GOT3 (cell line): ENCODE results near the gene ZNF629.

Experiments
- DNase-seq: peaks from one replicate; lab custom pipeline; 2025; ENCODE audit warnings: mixed read lengths; lab: John Stamatoyannopoulos, UW

The ZNF629 gene

GRCh38 chr16:30786115-30786935, 680 bp downstream of the ZNF629 start:
- no peak for DNase-seq

DNA sequence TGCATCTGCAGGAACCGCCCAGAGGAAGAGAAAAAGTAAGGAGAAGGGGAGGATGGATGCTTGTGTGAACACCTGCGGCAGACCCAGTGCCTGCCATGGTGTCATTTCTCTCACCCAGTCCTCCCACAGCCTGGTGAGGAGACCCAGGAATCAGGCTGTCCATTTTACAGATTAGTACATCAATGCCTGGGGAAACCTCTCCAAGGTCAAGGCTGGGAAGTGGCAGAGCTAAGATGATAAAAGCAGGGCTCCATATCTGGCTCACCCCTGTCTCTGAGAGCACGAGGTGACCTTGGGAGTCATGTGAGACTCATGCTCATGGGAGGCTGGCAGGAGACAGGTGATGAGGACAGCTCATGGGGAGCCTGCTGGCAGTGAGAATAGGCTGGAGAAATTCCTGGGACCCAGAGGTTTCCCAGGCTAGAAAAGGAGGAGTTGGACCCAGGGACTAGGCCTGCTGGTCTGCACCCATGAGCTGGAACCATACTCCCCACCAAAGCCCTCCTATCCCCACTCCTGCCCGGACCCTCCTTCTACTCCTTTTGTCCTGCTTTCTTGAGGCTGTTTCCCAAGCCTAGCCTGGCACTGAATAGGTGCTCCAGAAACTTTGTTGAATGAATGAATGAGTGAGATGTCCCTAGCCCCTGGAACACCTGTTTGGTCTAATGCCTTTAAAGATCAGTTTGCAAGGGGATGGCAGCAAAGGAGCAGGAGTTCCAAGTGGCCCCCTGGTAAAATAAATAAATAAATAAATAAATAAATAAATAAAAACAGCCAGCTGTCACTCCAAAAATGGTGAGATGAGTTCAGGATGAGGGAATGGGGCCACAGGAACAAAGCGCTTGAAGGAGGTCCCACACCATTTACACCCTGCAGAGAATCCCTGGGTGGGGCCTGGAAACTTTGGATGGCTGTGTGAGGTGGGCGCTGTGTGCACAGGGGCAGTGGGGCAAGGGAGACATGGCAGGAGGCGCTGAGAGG, 1.6 kb downstream of the ZNF629 start:
- no peak for DNase-seq

DNA sequence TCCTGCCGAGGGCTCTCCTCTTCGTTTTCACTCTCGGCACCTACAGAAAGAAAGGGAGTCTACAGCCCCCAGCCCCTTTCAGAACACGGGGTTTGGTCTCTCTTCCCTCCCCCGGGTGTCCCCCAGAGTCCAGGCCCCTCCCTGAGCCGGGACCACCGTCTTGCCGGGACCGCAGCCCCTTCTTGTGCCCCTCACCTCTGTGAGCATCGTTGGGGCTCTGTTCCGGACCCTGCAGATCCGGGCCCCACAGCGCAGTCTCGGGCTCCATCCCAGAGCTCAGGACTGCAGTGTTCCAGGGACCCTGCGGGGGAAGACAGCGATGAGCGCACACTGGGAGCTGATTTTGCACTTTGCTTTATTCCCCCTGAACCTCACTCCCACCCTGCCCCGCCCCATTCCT, 2.8 kb downstream of the ZNF629 start:
- DNase-seq: no peak

DNA sequence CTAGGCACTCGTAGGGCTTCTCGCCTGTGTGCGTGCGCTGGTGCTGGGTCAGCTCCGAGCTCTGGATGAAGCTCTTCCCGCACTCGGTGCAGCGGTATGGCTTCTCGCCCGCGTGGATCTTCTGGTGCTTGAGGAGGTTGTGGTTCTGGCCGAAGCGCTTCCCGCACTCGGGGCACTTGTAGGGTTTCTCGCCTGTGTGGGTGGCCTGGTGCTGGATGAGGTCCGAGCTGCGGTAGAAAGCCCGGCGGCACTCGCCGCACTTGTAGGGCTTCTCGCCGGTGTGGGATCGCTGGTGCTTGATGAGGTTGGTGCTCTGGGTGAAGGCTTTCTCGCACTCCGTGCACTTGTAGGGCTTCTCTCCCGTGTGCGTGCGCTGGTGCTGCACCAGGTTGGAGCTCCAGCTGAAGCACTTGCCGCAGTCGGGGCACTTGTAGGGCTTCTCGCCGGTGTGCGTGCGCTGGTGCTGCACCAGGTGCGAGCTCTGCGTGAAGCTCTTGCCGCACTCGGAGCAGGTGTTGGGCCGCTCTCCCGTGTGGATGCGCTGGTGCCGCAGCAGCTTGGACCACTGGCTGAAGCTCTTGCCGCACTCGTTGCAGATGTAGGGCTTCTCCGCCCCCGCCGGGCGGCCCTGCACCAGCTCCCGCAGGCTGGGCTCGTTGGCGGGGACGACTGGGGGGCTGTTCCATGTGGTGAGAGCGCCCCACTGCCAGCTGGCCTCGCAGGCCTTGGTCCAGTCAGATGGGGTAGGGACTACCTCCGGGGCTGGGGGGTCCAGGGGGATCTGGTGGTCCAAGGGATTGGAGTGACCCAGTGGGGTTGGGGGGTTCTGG, 3.5 kb downstream of the ZNF629 start:
- no peak for DNase-seq

DNA sequence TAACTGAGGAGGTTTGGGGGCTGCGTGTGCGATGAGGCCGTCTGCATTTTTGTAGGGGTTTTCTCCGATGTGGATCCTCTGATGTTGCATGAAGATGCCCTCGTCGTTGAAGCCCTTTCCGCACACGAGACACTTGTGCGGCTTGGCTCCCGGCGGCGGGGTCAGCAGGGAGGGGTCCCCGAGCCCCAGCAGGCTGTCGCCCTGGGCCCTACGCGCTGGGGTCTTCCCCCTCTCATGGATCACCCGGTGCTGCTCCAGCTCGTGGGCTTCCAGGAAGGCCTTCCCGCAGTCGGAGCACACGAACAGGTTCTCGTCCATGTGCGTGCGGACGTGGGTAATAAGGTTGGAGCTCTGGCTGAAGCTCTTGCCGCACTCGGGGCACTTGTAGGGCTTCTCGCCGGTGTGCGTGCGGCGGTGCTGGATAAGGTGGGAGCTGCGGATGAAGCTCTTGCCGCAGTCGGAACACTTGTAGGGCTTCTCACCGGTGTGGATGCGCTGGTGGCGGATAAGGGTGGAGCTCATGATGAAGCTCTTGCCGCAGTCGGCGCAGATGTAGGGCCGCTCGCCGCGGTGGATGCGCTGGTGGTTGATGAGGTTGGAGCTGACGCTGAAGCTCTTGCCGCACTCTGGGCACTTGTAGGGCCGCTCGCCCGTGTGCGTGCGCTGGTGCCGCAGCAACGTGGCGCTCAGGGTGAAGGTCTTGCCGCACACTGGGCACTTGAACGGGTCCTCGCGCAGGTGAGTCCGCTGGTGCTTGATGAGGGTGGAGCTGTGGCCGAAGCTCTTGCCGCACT, 4.3 kb downstream of the ZNF629 start:
- no peak for DNase-seq

GRCh38 chr16:30780549-30780948, 6.5 kb downstream of the ZNF629 start:
- DNase-seq: no peak

DNA sequence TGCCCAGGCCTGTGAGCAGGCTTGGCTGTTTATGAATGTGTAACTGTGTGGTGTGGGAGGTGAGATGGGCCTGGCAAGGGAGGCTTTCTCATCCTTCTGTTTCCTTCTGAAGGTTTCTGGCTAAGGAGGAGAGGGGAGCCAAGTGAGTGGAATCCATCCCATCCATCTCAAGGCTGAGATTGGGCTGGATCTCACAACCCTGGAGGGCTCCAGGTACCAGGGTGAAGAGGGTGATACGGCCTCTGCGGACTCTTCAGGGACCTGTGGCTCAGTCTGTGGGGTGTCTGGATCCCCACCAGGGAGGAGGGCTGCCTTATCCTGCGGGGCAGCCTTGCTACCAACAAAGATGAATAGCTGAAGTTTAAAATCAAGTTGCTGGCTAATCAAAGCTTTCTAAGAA, 7.0 kb downstream of the ZNF629 start:
- DNase-seq: no peak

- DNase-seq: no peak
Measured at GRCh38 chr16:30779596-30779995, 7.4 kb downstream of the ZNF629 start.

DNA sequence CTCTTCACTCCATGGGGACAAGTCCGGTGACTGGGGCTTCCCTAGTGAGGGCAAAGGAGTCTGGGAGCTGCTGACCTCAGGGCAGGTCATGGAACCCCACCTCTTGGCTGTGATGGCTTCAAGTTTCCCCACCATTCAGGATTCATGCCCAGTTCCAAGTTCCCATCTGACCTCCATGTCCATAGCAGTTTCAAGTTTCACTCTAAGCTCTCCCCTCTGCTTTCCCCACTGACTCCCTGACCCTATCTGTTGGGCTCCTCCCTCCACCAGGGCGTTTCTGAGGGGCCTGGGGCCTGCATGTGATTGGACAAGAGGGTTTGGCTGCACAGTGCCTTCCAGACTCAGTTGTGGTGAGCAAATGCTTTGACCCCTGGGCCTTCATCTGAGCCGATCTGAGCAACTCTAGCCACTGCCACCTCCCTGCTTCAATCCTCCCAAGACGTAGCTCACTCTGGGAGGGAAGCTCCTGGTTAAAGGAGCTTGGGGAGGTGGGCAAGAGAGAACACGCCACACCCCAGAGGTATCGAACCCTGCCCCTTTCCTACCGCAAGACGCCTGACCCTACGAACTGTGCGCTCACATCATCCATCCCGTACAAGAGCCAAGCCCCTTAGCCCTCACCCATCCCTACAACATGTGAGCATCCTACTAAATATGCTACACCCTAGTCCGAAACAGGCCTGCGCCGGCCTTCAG, 8.3 kb downstream of the ZNF629 start:
- no peak for DNase-seq

GRCh38 chr16:30777591-30778297, 9.3 kb downstream of the ZNF629 start:
- no peak for DNase-seq

DNA sequence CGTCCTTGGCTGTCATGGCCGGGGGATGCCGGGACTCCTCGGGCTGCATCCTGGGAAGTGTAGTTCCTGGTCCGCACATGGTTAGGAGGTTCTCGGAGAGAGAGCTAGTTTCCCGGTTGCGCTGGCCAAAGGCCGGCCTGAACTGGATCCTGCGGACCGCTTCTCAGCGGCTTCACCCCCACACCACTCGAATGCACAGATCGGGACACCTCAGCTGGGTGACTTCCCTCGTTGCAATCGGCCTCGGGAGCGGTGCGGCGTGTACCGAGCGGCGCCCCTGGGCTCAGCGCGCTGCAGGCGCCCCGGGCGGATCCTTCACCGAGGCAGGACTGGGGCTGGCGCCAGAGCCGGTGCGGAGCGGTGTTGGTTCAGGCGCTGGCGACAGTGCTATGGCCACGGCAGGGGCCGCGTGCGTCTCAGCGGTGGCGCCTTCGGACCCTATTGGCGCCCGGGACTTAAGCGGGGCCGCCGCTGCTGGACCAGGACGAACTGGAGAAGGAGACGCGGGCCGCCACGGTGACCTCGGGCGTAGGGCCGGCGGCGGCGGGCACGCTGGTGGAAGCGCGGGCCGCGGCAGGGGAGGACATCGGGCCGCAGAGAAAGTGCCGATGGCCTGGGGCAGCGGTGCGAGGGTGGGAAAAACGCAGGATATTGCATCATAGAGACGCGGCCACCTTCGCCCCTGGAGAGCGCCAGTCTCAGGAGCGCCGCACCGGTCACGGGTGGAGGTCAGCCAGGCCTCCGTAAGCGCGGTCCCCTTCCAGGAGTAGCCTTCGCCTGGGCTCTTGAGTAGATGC, 11.4 kb downstream of the ZNF629 start:
- DNase-seq: no peak

GRCh38 chr16:30775131-30775391, 11.9 kb downstream of the ZNF629 start:
- no peak for DNase-seq

DNA sequence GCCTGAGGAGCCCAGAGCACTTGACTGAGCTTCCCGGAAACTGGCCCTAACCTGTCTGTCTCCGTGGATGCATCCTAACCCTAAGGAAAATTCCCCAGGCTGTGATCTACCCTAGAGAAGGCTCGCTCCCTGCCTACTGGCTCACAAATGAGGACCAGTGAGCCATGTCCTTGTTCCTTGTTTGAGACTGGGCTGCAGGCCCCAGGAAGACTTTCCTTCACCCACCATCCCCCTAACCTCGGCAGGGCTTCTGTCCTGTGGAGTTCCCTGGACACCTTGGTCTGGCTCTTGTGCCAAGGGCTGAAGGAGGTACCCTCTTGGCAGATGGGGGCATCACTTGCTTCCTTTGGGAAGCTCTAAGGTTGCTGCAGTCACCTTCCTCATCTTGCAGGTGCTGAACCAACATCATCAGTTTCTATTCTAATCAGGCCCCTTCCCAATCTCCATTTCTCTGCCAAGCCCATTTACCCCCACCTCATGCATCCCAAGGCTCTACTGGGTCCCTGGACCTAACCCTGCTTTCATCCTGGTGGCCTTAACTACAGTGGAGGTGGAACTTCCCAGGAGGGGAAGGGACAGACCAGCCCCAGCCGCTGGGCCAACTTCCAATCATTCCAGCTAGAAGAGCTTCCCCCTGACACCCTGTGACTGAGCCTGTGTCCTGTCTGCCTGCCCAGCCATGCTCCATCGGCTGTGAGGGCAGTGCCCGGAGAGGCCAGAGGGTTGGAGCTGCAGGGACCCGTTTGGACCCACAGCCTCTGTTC, 12.5 kb downstream of the ZNF629 start:
- no peak for DNase-seq

GRCh38 chr16:30773826-30774225, 13.2 kb downstream of the ZNF629 start:
- no peak for DNase-seq

- DNase-seq: no peak
Measured at GRCh38 chr16:30771726-30772125, 15.3 kb downstream of the ZNF629 start.

DNA sequence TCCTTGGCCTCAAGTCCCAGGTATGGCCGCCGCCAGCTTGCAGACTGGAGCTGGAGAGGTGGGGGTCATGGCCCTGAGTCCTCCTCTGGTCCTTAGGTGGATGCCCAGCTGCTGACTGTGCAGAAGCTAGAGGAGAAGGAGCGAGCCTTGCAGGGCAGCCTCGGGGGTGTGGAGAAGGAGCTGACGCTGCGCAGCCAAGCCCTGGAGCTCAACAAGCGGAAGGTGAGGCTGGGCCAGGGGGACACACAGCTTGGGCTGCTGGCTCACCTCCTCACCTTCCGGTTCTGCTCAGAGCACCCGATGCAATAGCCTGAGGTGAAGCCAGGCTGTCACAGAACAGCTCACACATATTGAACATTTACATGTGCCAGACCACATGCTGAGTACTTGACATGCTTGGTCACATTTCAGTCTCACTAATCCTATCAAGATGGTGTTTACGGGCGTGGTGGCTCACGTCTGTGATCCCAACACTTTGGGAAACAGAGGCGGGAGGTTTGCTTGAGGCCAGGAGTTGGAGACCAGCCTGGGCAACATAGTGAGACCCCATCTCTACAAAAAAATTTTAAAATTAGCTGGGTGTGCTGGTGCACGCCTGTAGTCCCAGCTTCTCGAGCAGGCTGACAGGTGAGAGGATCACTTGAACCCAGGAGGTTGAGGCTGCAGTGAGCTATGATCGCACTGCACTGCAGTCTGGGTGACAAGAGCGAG, 17.5 kb downstream of the ZNF629 start:
- no peak for DNase-seq

- DNase-seq: no peak
Measured at GRCh38 chr16:30768583-30769181, 18.3 kb downstream of the ZNF629 start.
